ENCODE measurements around the gene IL1R2.

GRCh38 chr2:102029405-102029804, 37.6 kb downstream of the IL1R2 start:
- TF ChIP-seq CTCF (IDR thresholded peaks at IDR 0.05) (no peak), POLR2A (IDR thresholded peaks at IDR 0.05) (no peak)

Measured in right lobe of liver (tissue), 4 donors.